HEK293 (cell line): Measurements from ENCODE around the gene SCAMP3.

Experiments used
- FEZF1 ChIP-seq: fragments of 450-650 bp; formaldehyde crosslinking; IDR thresholded peaks from 2 replicates; pipeline ENCODE4 v1.5.1; 2016; ENCODE audit warnings: missing biosample characterization, missing genetic modification characterization
- TF ChIP-seq, protein P1 (sequence below): fragments of 450-650 bp; formaldehyde crosslinking; IDR thresholded peaks from 2 replicates; pipeline ENCODE4 v1.5.1; 2016; ENCODE audit warnings: missing biosample characterization, missing genetic modification characterization
- TF ChIP-seq, protein P2 (sequence below): fragments of 450-650 bp; formaldehyde crosslinking; IDR thresholded peaks from 2 replicates; pipeline ENCODE4 v1.5.1; 2016; ENCODE audit warnings: missing biosample characterization, missing genetic modification characterization
- TF ChIP-seq, protein P3 (sequence below): sonication (generic); formaldehyde crosslinking; IDR thresholded peaks from 2 replicates; pipeline ENCODE4 v1.8.1; 2022; ENCODE audit warnings: mild to moderate bottlenecking, moderate library complexity, missing genetic modification reagents

DNA sequence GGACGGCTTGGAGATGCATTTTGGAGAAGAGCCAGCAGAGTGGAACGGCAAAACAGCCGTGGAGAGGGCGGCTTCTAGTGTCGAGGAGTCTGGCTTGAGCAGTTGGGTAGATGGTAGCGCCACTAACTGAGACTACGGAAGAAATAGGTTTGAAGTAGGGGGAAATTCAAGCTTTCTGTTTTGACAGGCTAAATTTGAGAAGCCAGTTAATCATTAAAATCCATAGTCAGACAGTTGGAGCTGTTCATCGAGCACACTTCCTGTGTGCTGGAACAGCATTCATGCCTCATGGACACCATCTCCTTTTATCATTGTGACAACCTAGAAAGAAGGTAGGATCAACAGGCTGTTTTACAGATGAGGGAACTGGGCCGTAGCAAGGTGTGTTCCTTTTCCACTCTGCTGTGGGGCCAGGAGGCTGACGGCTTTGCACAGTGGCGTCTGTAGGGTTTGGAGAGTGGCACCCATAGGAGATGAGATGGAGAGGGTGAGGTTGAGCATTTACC, 42.5 kb upstream of the SCAMP3 start:
- TF ChIP-seq, protein P1, sequence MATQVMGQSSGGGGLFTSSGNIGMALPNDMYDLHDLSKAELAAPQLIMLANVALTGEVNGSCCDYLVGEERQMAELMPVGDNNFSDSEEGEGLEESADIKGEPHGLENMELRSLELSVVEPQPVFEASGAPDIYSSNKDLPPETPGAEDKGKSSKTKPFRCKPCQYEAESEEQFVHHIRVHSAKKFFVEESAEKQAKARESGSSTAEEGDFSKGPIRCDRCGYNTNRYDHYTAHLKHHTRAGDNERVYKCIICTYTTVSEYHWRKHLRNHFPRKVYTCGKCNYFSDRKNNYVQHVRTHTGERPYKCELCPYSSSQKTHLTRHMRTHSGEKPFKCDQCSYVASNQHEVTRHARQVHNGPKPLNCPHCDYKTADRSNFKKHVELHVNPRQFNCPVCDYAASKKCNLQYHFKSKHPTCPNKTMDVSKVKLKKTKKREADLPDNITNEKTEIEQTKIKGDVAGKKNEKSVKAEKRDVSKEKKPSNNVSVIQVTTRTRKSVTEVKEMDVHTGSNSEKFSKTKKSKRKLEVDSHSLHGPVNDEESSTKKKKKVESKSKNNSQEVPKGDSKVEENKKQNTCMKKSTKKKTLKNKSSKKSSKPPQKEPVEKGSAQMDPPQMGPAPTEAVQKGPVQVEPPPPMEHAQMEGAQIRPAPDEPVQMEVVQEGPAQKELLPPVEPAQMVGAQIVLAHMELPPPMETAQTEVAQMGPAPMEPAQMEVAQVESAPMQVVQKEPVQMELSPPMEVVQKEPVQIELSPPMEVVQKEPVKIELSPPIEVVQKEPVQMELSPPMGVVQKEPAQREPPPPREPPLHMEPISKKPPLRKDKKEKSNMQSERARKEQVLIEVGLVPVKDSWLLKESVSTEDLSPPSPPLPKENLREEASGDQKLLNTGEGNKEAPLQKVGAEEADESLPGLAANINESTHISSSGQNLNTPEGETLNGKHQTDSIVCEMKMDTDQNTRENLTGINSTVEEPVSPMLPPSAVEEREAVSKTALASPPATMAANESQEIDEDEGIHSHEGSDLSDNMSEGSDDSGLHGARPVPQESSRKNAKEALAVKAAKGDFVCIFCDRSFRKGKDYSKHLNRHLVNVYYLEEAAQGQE (tag by site-specific recombination): no peak
- TF ChIP-seq, protein P2, sequence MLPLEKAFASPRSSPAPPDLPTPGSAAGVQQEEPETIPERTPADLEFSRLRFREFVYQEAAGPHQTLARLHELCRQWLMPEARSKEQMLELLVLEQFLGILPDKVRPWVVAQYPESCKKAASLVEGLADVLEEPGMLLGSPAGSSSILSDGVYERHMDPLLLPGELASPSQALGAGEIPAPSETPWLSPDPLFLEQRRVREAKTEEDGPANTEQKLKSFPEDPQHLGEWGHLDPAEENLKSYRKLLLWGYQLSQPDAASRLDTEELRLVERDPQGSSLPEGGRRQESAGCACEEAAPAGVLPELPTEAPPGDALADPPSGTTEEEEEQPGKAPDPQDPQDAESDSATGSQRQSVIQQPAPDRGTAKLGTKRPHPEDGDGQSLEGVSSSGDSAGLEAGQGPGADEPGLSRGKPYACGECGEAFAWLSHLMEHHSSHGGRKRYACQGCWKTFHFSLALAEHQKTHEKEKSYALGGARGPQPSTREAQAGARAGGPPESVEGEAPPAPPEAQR (tag by site-specific recombination): no peak
- TF ChIP-seq, protein P3, sequence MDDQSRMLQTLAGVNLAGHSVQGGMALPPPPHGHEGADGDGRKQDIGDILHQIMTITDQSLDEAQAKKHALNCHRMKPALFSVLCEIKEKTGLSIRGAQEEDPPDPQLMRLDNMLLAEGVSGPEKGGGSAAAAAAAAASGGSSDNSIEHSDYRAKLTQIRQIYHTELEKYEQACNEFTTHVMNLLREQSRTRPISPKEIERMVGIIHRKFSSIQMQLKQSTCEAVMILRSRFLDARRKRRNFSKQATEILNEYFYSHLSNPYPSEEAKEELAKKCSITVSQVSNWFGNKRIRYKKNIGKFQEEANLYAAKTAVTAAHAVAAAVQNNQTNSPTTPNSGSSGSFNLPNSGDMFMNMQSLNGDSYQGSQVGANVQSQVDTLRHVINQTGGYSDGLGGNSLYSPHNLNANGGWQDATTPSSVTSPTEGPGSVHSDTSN (CRISPR knock-in tag): no peak
- TF ChIP-seq FEZF1: no peak
